Measurements from ENCODE around the gene TPK1. TPM values are rescaled to one million over a fixed set of nuclear protein-coding genes. Genes with fewer than 3 reads are reported as not detected.

The TPK1 gene
- total and polyA plus RNA-seq, 2 of the 8 experiments (the other 6 are each of a cell fraction or from before 2014, with no cell fraction given), result 1.9 to 2.7 TPM

DNA sequence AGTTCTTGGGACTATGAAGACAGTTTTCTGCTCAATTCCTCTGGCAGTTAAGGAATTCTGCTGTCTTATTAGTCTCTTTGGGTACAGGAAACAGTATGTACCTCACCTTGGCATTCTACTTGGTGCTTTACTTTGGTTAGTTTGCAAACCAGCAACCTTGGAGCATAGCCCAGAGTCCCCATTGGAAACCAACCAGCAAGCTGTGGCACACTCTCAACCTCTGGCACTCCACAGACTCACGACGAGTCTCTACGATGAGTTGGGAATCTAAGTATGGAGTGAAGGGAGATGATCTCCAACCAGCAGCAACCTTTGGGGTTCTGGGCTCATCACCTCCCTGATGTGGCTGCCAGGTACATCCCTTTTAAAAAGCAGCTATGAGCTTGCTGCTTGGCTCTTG, 43.8 kb downstream of the TPK1 start:
- TF ChIP-seq POU5F1 (IDR thresholded peaks at IDR 0.05; ENCODE audit: low read depth, low read length) (no peak), FOSL1 (IDR thresholded peaks at IDR 0.05; ENCODE audit: insufficient read depth, low read depth, low read length) (no peak), EZH2 (IDR thresholded peaks at IDR 0.05; ENCODE audit: low read depth, low read length, severe bottlenecking) (no peak), EGR1 (IDR thresholded peaks at IDR 0.05; ENCODE audit: borderline replicate concordance, low read depth, low read length) (no peak), CTCF (IDR thresholded peaks at IDR 0.05; ENCODE audit: control extremely low read depth in 1 of 3, insufficient read depth in 1 of 3, low read depth in 1 of 3, low read length in 3 of 3) (no peak)
- no peak overlapping the region for H3K23ac ChIP-seq (ENCODE audit: insufficient read length)
- FAIRE-seq (no peak), DNase-seq (ENCODE audit: low read depth in 1 of 2, low spot score in 2 of 2) (no peak)
- H2BK5ac ChIP-seq (ENCODE audit: low read depth, low read length), result no peak overlapping the region
- H3K79me2 ChIP-seq (ENCODE audit: control insufficient read depth in 1 of 2, insufficient read depth in 2 of 2, low read length in 2 of 2), result no peaks in the 10 kb centered on the region
- POLR2A ChIA-PET (ENCODE audit: partially characterized antibody), result no interaction called here
- H3K79me1 ChIP-seq (ENCODE audit: low read depth, low read length), result no peaks in the 10 kb centered on the region
- CTCF ChIA-PET (ENCODE audit: partially characterized antibody), result interaction anchor here (1.2 kb wide), 1 partner anchor 9 kb away, joined by 4 read pairs; no protein-coding TSS in a partner anchor
- no peaks in the 10 kb centered on the region for H4K20me1 ChIP-seq (replicated peaks in 1 of 2; ENCODE audit: control insufficient read depth in 1 of 2, insufficient read depth in 2 of 2, low read length in 2 of 2)
- no peak overlapping the region for H2AFZ ChIP-seq (ENCODE audit: low read length)
- no peak overlapping the region for H3K27ac ChIP-seq (ENCODE audit: low read depth, low read length)
- no peak overlapping the region for H4K91ac ChIP-seq (replicated peaks; ENCODE audit: insufficient read length, low read length)
- WGBS, 2 experiments (ENCODE audit: extremely low coverage in 1 of 2, insufficient coverage in 1 of 2, insufficient read length in 1 of 2, insufficient replicate concordance in 2 of 2, low coverage in 1 of 2, low lambda C conversion rate in 2 of 2, missing lambda C conversion rate in 1 of 2), result 100% methylated on average over 3 of the region's 3 CpGs; no CpG with 5 or more reads in 1 of the 2 experiments
- no peak overlapping the region for H2BK12ac ChIP-seq (ENCODE audit: low read depth, low read length)
- no peaks in the 10 kb centered on the region for H3K9me3 ChIP-seq (ENCODE audit: insufficient read depth in 2 of 2, low read depth in 1 of 2, low read length in 1 of 2)
- no peaks in the 10 kb centered on the region for H3K23me2 ChIP-seq (ENCODE audit: low read depth, low read length)
- H3K36me3 ChIP-seq (ENCODE audit: control insufficient read depth in 2 of 4, insufficient read depth in 4 of 4, low read length in 3 of 4), result no peaks in the 10 kb centered on the region
- H3K4ac ChIP-seq (replicated peaks; ENCODE audit: insufficient read length, low read depth, low read length), result no peak overlapping the region
- no peak overlapping the region for H3K56ac ChIP-seq (replicated peaks; ENCODE audit: insufficient read length, low read depth, low read length)
- H3K9ac ChIP-seq (replicated peaks in 1 of 4; ENCODE audit: extremely low read depth in 1 of 4, low read depth in 3 of 4, low read length in 3 of 4), result no peak overlapping the region
- no peak overlapping the region for H4K8ac ChIP-seq (ENCODE audit: extremely low read depth, insufficient read depth, low read length)
- H3K18ac ChIP-seq (ENCODE audit: extremely low read depth, low read length), result no peak overlapping the region
- no peak overlapping the region for H3K14ac ChIP-seq (ENCODE audit: insufficient read length)
- no peak overlapping the region for H2BK20ac ChIP-seq (ENCODE audit: low read length)
- no peaks in the 10 kb centered on the region for H3K4me1 ChIP-seq (replicated peaks in 1 of 4; ENCODE audit: control insufficient read depth in 3 of 4, insufficient read depth in 4 of 4, low read length in 3 of 4)
- H3K27me3 ChIP-seq (replicated peaks in 1 of 4; ENCODE audit: control insufficient read depth in 3 of 4, extremely low read depth in 1 of 4, insufficient read depth in 3 of 4, low read length in 3 of 4), result no peaks in the 10 kb centered on the region
- no peak overlapping the region for H3K4me3 ChIP-seq (ENCODE audit: extremely low read depth in 1 of 4, insufficient read depth in 2 of 4, low read depth in 3 of 4, low read length in 4 of 4)
- H2AK5ac ChIP-seq (ENCODE audit: low read depth, low read length), result no peak overlapping the region
- H4K5ac ChIP-seq (ENCODE audit: insufficient read length, low read depth, low read length), result no peak overlapping the region
- no peak overlapping the region for H2BK120ac ChIP-seq (replicated peaks; ENCODE audit: low read depth, low read length)
- no peak overlapping the region for H3K4me2 ChIP-seq (ENCODE audit: insufficient read depth in 1 of 2, low read depth in 2 of 2, low read length in 2 of 2)
- H2BK15ac ChIP-seq (ENCODE audit: low read length), result no peak overlapping the region

Measured in H1 (cell line).